GM18507 (cell line): ENCODE results near the gene TSC22D3.
A peak's percentile ranks its signal among the peaks of the same experiment; 100 is the strongest.
"Not testable (repeated sequence)": the region's sequence is repeated elsewhere in the genome, so short reads cannot be mapped to it uniquely, and the experiment has no call there.

Source experiments
- DNase-seq: peaks from one replicate; pipeline ENCODE4 v3.0.0; 2011; ENCODE audit warnings: low read depth; ENCODE audit not compliant: insufficient read length; ENCODE audit errors: extremely low spot score
- FAIRE-seq: peaks from 2 replicates; lab custom pipeline; 2011; peaks lifted over from hg19 to GRCh38; lab: Jason Lieb, UNC

The TSC22D3 gene

GRCh38 chrX:107673431-107673830 lies 102.2 kb downstream of the TSC22D3 start:
- DNase-seq (no peak), FAIRE-seq (peak; percentile 59)

DNA sequence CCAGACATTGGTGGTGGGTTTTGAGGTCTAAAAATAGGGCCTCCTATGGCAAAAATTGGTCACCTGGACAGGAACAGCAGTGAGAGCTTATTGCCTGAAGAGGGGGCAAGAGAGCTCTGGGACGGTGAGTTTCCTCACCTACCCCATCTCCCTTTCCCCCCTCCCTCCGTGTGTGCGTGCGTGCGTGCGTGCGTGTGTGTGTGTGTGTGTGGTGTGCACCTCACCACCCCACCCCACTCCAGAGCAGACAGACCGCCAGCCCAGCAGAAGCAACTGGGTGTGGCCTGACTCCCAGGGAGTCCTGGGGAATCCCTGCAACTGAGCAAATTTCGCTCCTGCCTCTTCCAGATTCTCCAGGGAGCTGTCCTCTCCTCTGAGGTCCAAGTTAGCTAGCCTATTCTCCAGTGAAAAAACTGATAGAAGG lies 102.6 kb downstream of the TSC22D3 start:
- DNase-seq = no peak
- FAIRE-seq = peak; percentile 90

GRCh38 chrX:107671256-107671655 lies 104.3 kb downstream of the TSC22D3 start:
- not testable (repeated sequence) for FAIRE-seq, DNase-seq

DNA sequence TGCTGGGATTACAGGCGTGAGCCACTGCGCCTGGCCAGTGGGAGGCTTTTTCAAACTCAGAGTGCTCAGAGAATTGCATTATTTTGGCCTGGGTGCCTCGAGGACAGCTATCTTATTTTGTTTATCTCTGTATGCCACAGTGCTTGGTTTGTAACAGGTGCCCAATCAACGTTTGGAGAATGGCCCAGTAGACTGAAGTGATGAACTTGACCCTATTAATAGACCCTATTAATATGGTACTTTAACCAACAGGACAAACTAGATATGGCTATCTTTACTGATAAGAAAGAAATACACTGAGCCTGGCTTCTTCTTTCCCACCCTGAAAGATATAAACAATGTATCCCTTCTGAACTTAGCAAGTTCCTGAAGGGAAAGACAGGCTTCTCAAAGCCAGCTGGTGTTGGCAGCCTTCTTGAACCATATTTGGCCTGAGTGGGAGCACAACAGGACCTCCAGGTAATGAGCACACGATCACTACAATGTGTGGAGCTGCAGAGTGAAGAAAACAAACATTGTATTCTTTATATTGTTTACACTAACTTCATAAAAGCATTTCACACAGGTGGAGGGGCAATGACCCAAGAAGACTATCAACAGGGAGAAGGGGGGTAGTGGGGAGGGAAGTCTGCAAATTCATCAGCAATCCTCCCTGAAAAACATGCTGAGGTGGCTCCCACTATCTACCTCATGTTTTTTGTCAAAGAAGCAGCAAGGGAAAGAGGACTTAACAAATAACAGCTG lies 105.5 kb downstream of the TSC22D3 start:
- no peak for DNase-seq
- FAIRE-seq = no peak

DNA sequence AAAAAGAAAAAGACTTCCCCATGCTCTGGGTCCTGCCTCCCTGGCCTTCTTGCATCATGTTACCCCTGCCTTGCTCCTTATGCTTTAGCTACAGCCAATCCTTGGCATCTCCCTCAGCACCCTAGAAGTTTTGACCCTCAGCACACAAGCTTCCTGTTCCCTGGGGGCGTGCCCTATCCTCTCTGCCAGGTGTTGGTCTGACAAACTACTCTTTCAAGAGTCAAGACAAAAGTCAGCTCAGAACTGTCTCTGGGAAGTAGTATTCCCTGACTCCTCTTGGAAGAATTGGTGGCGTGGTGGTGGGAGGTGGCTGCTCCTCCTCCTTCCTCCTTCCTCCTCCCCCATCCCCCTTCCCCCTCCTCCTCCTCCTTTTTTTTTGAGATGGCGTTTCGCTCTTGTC lies 106.3 kb downstream of the TSC22D3 start:
- DNase-seq = no peak
- FAIRE-seq = no peak

DNA sequence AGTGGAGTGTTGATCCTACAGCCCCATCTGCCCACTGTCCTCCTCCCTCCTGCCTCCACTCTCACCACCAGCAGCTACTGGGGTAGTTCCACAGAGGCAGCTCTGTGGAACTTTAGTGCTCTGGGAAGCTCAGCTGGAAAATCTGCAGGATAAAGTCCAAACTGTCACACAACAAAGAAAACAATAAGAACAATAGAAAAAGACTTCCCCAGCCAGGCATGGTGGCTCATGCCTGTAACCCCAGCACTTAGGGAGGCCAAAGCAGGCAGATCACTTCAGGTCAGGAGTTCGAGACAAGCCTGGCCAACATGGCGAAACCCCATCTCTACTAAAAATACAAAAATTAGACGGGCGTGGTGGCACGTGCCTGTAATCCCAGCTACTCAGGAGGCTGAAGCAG lies 106.9 kb downstream of the TSC22D3 start:
- not testable (repeated sequence) for FAIRE-seq, DNase-seq

- no peak for FAIRE-seq
- no peak for DNase-seq
These were observed 108.2 kb downstream of the TSC22D3 start for GRCh38 chrX:107667426-107667825.

DNA sequence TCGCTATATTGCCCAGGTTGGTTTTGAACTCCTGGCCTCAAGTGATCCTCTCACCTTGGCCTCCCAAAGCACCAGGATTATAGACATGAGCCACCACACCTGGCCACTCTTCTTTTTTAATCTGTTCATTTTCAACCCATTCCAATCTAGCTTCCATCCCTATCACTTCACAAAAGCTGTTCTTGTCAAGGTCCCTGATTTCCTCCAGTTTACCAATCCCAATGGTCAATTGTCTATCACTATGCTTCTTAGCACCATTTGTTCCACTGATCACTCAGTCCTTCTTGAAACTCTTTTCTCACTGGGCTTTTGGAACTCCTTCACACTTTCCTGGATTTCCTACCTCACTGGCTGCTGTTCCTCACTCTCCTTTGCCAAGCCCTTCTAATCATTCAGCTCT lies 108.7 kb downstream of the TSC22D3 start:
- DNase-seq (no peak), FAIRE-seq (no peak)
